ENCODE measurements around the gene RTN4RL2.
A peak's percentile ranks its signal among the peaks of the same experiment; 100 is the strongest.

Gene RTN4RL2

GRCh38 chr11:57487021-57487778 lies 26.9 kb downstream of the RTN4RL2 start:
- no peak for DNase-seq
- TF ChIP-seq GATA1 (IDR thresholded peaks at IDR 0.05; ENCODE audit: low read depth, low read length) = no peak
- no peak for TF ChIP-seq POLR2A (IDR thresholded peaks at IDR 0.05; ENCODE audit: low read length)

DNA sequence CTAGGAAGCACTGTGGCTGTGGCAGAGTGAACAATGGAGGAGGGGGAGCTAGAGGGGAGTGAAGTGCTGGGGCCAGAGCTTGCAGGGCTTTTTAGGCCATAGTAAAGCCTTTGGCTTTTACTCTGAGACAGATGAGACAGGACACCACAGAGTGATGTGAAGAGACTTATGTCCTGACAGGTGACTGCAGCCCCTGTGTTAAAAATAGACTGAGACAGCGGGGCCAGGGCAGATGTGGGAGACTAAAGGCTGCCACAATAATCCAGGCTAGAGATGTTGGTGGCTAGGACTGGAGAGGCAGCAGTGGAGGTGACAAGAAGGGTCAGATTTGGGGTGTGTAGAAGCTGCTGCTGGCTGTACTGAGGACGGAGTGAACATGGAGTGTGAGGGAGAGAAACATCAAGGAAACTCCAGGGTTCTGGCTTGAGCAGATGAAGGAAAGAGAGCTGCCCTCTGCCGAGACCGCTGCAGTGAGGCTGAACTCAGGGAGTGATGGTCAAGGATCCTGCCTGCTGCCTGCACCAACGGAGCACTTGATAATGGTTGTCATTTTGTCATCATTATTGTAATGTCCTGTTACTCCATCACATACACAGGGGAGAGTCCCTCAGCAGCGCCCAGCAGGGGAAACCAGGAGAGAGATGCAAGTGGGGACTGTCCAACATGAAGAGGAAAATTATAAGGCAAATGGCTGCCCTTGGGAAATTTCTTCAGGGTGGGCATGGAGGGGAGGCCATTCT lies 27.8 kb downstream of the RTN4RL2 start:
- no peak for DNase-seq
- TF ChIP-seq POLR2A (IDR thresholded peaks at IDR 0.05; ENCODE audit: low read length) (no peak), GATA1 (IDR thresholded peaks at IDR 0.05; ENCODE audit: low read depth, low read length) (no peak)

DNA sequence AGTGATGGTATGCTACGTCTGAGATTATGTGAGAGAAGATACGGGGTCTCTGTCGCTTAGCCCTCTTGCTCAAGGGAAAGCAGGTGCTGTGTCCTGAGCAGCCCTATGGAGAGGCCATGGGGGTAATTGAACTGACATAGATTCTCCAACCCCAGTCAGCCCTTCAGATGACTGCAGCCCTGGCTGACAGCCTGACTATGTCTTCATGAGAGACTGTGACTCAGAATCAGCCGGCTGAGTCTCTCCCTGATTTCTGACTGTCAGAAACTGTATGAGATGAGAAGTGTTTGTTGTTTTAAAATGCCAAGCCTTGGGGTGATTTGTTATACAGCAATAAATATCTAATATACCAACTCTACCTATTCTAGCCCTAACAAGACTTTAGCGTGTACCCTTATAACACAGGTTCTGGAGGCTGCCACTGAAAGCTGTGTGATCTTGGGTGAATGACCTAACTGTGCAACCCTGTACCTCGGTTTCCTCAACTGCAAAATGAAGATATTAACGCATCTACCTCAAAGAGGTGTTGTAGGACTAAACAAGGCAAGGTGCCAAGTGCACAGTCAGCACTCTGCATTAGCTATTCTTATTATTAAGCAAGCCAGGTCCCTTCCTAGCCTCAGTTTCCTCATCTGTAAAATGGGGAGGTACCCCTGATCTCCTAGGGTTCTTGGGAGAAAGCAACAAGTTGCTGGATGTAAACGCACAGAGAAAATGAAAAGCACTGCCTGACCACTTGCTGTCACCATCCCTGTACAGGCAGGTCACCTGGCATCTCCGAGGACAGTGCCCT lies 30.3 kb downstream of the RTN4RL2 start:
- TF ChIP-seq GATA1 (IDR thresholded peaks at IDR 0.05; ENCODE audit: low read depth, low read length) (no peak), POLR2A (IDR thresholded peaks at IDR 0.05; ENCODE audit: low read length) (no peak)
- DNase-seq = no peak

GRCh38 chr11:57491371-57492061 lies 31.2 kb downstream of the RTN4RL2 start:
- TF ChIP-seq POLR2A (IDR thresholded peaks at IDR 0.05; ENCODE audit: low read length) = no peak
- no peak for TF ChIP-seq GATA1 (IDR thresholded peaks at IDR 0.05; ENCODE audit: low read depth, low read length)
- DNase-seq = peak; percentile 79 to 86

GRCh38 chr11:57493507-57494503 lies 33.5 kb downstream of the RTN4RL2 start:
- no peak for TF ChIP-seq POLR2A (IDR thresholded peaks at IDR 0.05; ENCODE audit: low read length)
- TF ChIP-seq GATA1 (IDR thresholded peaks at IDR 0.05; ENCODE audit: low read depth, low read length) = no peak
- peak; percentile 62 to 80 for DNase-seq

DNA sequence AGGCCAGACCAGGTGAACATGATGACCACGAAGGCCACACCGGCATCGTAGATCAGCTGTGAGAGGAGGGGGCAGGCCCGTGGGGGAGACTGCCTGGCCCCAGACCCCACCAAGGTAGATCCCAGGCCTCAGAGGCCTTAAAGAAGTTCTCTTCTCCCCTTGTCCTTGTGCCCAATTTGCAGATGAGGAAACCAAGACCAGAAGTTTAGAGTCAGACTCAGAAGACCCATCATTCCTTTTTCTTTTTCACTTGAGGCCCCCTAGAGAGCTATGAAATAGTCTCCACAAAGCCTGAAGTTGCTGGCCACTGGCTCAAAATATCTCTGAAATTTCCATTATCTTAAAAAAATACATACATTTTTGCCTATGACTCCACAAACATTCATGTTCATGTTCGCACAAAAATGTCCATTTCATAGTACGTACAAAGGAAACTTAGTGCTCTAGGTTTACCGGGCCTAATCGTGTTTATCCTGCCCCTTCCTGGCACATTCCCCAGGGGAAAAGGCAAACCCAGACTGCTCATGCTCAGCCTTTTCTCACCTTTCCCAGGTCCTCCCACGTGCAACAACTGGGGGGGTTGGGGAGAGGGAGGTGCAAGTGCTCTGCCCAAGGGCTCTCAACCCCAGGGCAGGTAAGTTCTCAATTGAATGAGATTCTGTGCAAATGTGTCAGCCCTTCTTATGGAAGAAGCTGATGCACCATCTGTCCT lies 35.9 kb downstream of the RTN4RL2 start:
- TF ChIP-seq GATA1 (IDR thresholded peaks at IDR 0.05; ENCODE audit: low read depth, low read length) = no peak
- no peak for TF ChIP-seq POLR2A (IDR thresholded peaks at IDR 0.05; ENCODE audit: low read length)
- DNase-seq = no peak

DNA sequence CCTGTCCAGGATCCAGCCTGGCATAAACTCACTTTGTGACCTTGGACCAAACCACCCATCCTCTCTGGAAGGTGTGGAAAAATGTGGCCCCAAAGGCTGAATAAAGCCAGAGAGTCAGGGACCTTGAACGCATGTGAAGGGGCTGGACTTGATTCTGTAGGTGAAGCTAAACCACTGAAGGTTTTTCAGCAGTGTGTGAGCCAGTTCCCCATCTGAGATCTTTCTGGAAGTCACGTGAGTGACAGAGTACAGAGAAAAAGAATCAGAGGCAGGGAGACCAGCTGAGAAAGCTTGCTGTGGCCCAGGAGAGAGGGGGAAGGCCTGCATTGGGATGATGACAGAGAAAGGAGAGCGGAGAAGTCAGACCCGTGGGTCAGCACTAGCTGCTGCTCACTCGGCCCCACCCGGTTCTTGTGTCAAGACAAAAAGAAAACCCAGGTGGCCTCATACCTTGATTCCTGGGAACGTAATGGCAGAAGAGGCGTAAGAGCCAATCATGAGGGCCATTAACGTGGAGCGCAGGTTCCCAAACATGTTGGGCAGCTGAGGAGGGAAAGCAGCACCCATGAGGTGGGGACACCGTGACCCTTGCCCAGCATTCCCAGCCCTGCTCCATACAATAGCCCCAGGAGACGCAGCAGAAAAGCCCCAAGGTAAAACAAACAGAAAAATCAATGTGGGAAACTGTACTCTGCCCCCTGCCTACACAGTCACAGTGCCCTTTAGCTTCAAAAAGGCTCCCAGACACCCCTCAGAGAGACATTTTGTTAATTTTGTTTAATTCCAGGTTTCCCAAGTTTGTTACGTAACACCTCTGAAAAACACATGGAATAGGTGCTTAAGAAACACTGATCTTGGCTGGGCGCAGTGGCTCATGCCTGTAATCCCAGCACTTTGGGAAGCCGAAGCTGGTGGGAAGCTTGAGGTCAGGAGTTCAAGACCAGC lies 37.2 kb downstream of the RTN4RL2 start:
- TF ChIP-seq GATA1 (IDR thresholded peaks at IDR 0.05; ENCODE audit: low read depth, low read length) = no peak
- TF ChIP-seq POLR2A (IDR thresholded peaks at IDR 0.05; ENCODE audit: low read length) = no peak

GRCh38 chr11:57498540-57498939 lies 38.2 kb downstream of the RTN4RL2 start:
- TF ChIP-seq POLR2A (IDR thresholded peaks at IDR 0.05; ENCODE audit: low read length) (no peak), GATA1 (IDR thresholded peaks at IDR 0.05; ENCODE audit: low read depth, low read length) (no peak)
- no peak for DNase-seq

More for the DNA sequence above, 37.2 kb downstream of the RTN4RL2 start:
- DNase-seq = no peak

DNA sequence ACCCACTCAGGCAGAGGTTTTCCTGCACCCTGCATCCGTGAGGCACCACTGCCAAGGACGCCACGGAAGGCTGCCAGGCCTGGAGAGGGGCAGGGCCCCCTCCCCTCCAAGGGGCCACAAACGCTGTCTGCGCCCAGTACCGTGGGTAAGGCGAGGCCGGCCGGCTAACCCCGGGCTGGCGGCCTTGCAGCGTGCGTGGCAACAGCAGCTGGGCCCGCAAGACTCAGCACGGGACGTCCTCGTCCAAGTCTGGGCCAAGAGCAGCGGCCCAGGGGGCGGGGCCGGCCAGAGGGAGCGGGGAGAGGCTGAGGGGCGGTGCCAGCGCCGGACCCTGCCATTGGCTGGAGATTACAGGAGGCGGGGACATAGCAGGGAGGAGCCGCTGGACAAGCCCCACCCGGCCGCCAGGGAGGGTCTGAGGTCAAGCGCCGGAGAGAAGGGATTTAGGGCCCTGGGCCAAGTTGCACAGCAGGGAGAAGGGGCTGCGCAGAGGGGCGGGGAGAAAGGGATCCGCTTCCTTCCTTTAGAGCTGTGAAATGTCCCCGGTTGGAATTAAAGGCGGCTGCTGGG lies 39.2 kb downstream of the RTN4RL2 start:
- TF ChIP-seq POLR2A (IDR thresholded peaks at IDR 0.05; ENCODE audit: low read length) (no peak), GATA1 (IDR thresholded peaks at IDR 0.05; ENCODE audit: low read depth, low read length) (no peak)
- peak; percentile 94 to 95 for DNase-seq

DNA sequence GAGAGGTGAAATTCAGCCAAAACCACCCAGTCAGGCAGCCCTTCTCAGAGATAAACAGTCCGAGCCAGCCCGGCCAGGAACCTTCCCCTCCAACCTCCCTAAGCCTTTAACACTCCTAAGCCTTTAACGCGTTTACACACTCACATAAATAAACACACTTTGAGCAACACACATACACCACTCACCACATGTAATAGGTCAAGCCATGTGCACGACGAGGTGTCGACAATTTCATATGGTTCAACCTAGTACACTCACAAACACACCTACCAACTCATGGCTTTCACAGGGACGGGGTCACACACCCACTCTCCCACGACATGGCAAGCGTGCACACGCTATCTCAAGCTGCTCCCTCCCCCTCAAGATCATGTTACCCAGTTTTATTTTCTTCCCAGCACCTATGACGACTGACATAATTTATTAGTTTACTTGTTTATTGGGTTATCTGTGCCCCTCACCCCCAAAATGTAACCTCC lies 39.7 kb downstream of the RTN4RL2 start:
- no peak for DNase-seq
- no peak for TF ChIP-seq POLR2A (IDR thresholded peaks at IDR 0.05; ENCODE audit: low read length)
- no peak for TF ChIP-seq GATA1 (IDR thresholded peaks at IDR 0.05; ENCODE audit: low read depth, low read length)
